Epithelial cell of alveolus of lung (primary cell): ENCODE results near the gene PI16. TPM values are rescaled to one million over a fixed set of nuclear protein-coding genes. Genes with fewer than 3 reads are reported as not detected.

Experiments used
- total RNA-seq: library from RNA; depleted of rRNA; stranded (reverse); fragments of >200 nt; gene quantifications from 2 replicates; pipeline ENCODE4 v1.2.1, GENCODE V29; 2015

The PI16 gene
- total RNA-seq, result under 0.01 TPM in 1 of 2 replicates, not detected in the other

GRCh38 chr6:36954262-36954931 is at the start of gene PI16:
TSS of gene PI16 (plus strand) at chr6:36954738. CDS start at chr6:36954761, 23 bp downstream.

GRCh38 chr6:36985808-36986703 is 31.5 kb downstream of the PI16 start, which contains the start of gene MTCH1:
TSS of gene MTCH1 (minus strand) at chr6:36986196. CDS start at chr6:36986173, 23 bp downstream.

GRCh38 chr6:37005061-37005810 is 50.7 kb downstream of the PI16 start, which contains the start of gene FGD2:
TSS of gene FGD2 (plus strand) at chr6:37005655. CDS start at chr6:37005818, 163 bp downstream.

Other genes starting within 250 kb of the PI16 start
- gene CPNE5, start 115.3 kb upstream of the PI16 start, total RNA-seq, result 0.26 TPM in 1 of 2 replicates, not detected in the other
- gene PPIL1, start 79.9 kb upstream of the PI16 start, total RNA-seq, result 17.8 and 32.3 TPM in 2 replicates
- 52.1 and 57.2 TPM in 2 replicates for gene C6orf89, start 68.8 kb upstream of the PI16 start, total RNA-seq
- gene MTCH1, start 31.5 kb downstream of the PI16 start, total RNA-seq, result 189 and 265 TPM in 2 replicates
- not detected in 2 replicates for gene FGD2, start 50.9 kb downstream of the PI16 start, total RNA-seq
- gene PIM1, start 215.4 kb downstream of the PI16 start, total RNA-seq, result 29.9 and 45.4 TPM in 2 replicates